ENCODE results near the gene RNF8. TPM values are rescaled to one million over a fixed set of nuclear protein-coding genes. Genes with fewer than 3 reads are reported as not detected.

RNF8 gene
- total RNA-seq, 1 donor from 2014 or later, result 13.2 TPM

DNA sequence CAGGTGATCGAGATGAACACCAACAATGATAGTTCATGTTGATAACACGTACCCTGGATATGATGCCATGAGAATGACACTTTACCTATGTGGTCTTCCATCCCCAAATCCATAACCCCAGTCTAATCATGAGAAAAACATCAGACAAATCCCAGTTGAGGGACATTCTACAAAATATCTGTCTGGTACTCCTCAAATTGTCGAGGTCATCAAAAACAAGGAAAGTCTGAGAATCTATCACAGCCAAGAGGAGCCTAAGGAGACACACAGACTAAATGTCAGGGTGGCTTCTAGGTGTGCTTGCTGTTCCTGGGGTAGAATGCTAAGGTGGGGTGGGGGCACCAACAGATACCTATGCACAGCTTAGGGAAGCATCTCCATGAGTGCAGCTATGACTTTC is 2.8 kb upstream of the RNF8 start:
- intact Hi-C loops (cut with DNase I), result no loop called here
- DNase-seq (ENCODE audit: low spot score), result no peak

DNA sequence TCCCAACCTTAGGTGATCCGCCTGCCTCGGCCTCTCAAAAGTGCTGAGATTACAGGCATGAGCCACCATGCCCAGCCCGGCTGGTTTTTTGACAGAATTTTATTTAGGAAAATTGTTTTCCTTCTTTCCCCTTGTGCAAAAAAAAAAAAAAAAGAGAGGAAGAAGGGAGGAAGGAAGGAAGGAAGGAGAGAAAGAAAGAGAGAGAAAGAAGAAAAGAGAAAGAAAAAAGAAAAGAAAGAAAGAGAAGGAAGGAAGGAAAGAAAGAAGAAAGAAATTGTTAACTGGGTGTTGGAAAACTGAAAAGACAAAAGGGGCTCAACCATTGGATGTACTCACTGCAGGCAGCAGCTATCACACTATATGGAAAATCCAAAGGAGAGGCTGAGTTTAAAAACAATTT is 1.4 kb upstream of the RNF8 start:
- intact Hi-C loops (cut with DNase I), result no loop called here
- no peak for DNase-seq (ENCODE audit: low spot score)

DNA sequence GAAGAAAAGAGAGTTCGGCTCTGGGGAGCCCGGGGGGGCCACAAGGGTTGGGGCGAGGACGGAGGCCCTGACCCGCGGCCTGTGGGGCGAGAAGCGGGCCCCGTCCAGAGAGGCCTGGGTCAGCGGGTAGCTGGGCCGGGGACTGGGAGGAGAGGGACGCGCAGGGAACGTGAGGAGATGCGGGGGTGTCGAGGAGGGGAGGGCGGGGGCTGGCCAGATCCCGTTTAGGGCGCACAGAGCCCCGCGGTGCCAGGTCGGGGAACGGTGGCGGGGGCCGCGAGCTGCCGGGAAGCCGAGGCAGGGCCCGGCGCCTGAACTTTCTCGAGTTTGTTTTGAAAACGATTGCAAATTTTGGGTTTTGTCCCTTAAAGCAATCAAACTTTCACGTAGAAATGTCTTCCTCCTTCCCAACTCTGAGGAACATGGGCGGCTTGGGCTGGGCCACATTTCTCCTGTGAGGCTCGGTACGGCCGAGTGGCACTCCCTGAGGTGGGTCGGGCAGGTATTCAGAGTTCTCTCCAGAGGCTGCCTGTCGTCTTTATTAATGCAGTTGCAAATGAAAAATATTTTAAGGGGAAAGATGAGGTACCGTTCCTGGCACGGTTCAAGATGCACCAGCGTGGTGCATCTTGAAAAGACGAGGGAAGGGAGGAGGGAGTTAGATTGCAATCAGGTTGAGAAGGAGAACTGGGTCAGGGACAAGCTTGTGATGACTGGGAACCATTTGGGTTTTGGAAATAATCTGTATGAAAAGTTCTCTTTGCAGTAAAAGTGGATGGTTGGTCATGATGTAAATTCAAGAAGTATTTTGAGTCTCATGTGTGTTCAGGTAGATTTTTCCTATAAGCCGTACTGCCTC is 972 bp downstream of the RNF8 start:
- DNase-seq (ENCODE audit: low spot score), result no peak
- intact Hi-C loops (cut with DNase I), result no loop called here

DNA sequence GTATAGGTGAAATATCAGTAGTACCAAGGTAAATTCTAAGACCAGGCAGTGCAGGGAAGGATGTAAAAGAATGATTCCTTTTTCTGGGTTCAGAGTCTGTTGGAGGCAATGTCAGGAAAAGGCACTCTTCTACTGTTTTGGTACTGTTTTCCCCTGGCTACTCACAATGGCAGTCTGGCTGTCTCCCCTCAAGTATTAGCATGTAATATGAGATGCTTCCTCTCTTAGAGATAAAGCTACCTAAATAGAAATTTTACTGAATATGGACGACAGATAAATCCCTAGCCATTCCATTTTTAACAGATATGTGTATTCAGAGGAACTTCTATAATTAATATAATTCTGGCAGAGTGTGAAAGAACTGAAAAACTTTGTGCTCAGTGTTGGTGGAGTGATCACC is 3.5 kb downstream of the RNF8 start:
- DNase-seq (ENCODE audit: low spot score), result no peak
- intact Hi-C loops (cut with DNase I), result no loop called here

DNA sequence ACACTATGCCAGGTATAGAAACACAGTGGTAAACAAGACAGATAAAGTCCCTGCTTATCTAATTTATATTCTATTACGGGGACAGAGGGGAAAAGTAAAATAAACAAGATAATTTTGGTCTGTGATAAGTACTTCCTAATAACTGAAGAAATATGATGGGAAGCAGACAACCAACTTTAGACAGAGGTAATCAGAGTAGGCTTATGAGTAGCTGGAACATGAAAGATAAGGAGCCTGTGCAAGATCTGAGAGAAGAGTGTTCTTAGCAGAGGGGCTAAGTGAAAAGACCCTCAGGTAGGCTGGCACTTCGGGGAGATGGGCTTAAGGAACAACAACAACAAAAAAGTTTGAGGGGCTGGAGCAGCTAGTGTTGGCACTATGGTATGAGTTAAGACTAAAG is 4.1 kb downstream of the RNF8 start:
- intact Hi-C loops (cut with DNase I), result no loop called here
- DNase-seq (ENCODE audit: low spot score), result no peak

DNA sequence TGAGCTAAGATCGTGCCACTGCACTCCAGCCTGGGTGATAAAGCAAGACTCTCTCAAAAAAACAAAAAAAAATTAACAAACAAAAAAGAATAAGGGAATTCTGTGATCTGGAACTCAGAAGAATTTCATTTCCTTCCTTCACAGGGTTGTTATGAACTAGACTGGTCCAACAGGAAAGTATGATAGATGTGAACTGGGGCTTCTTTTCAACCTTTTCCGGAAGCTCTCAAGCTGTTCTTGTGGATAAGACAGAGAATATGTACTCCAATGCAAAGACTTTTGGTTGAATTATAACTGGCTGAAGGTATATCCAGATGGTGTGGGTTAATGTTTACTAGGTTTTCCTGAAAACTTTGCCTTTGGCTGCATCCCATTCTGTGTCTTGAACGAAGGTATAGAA is 5.3 kb downstream of the RNF8 start:
- intact Hi-C loops (cut with DNase I), result no loop called here
- DNase-seq (ENCODE audit: low spot score), result no peak

DNA sequence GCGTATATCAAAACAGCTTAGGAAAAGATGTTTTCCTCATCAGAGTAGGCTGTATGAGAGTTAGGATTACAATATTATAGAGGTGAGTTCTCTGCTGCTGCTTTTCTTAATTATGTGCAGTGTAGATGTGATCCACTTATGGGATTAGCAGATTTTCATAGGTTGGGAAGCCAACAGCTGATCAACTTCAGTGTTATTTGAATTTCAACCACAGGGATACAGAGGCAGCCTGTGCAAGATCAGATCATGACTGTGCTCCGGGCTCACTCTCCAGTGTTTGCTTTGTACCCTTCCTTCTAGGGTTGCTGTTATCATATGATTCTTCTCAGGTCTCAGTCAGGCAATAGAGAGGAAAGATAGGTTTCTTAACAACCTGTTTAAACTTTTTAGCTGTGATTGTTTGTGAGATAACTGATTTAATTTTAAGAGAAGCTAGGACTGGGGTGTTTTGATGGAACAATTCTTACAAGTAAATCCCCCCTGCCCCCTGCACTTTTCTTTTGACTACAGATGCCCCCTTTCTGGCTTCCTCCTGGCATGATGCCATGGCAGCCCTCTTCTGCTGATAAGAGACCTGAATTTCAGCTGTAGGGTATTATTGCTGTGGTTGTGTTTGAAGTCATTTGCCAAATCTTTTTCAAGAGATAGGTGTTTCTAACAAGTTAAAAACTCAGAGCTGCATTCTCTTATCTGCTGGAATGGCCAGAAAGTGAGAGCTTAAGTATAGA is 8.5 kb downstream of the RNF8 start:
- intact Hi-C loops (cut with DNase I), result loop anchor here (10.0 kb wide), 1 partner anchor 333 kb away; the partner anchor contains the start of gene MDGA1
- DNase-seq (ENCODE audit: low spot score), result no peak

DNA sequence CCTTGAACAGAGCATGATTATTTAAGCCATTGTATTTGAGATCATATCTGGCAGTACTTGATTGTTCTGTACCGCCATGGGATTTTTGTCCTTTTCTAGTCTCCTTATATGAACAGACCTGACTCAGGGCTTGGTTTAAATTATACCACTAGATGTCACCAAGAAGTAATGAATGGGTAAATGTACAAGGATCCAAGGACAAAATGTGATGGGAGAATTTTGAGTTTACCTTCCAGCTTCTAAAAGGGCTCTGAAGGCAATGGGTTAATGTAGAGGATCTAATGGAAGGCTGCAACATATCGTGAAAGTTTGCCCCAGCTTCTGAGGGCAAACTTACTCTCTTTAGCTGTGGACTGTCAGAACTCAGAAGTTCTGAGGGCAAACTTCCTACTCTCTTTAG is 12.0 kb downstream of the RNF8 start:
- DNase-seq (ENCODE audit: low spot score), result no peak
- intact Hi-C loops (cut with DNase I), result loop anchor here (5.0 to 10.0 kb wide), 2 partner anchors 202 to 329 kb away; partner anchors contain the start of gene MDGA1

DNA sequence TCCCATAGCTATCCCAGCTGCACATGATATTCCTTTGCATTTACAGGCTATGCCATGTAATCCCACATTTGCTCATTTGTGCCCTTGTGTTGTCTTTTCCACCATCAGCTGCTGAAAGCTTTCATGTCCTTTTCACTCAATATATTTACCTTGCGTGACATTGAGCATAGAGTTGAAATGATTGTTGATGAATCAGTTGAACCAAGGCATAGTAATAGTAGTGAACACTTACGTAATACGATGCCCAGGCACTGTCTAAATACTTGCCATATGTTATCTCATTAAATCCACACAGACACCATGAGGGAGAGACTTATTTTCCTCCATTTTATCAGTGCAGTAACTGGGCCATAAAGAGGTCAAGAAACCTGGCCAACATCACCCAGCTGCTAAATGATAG is 13.1 kb downstream of the RNF8 start:
- DNase-seq (ENCODE audit: low spot score), result no peak
- intact Hi-C loops (cut with DNase I), result loop anchor here (5.0 to 10.0 kb wide), 2 partner anchors 200 to 328 kb away; partner anchors contain the start of gene MDGA1

DNA sequence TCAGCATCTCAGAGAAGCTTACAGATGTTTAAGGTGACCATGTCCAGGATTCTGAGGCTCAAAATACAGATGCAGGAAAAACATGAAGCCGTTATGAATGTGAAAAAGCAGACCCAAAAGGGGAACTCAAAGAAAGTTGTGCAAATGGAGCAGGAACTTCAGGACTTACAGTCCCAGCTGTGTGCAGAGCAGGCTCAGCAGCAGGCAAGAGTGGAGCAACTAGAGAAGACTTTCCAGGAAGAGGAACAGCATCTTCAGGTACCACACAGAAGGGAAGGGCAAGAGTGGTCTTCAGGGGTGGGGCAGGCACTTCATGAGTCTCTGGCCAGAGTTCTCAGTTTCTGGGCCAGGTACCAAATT is 15.2 kb downstream of the RNF8 start:
- intact Hi-C loops (cut with DNase I), result loop anchor here (5.0 to 10.0 kb wide), 2 partner anchors 198 to 326 kb away; partner anchors contain the start of gene MDGA1
- DNase-seq (ENCODE audit: low spot score), result no peak

DNA sequence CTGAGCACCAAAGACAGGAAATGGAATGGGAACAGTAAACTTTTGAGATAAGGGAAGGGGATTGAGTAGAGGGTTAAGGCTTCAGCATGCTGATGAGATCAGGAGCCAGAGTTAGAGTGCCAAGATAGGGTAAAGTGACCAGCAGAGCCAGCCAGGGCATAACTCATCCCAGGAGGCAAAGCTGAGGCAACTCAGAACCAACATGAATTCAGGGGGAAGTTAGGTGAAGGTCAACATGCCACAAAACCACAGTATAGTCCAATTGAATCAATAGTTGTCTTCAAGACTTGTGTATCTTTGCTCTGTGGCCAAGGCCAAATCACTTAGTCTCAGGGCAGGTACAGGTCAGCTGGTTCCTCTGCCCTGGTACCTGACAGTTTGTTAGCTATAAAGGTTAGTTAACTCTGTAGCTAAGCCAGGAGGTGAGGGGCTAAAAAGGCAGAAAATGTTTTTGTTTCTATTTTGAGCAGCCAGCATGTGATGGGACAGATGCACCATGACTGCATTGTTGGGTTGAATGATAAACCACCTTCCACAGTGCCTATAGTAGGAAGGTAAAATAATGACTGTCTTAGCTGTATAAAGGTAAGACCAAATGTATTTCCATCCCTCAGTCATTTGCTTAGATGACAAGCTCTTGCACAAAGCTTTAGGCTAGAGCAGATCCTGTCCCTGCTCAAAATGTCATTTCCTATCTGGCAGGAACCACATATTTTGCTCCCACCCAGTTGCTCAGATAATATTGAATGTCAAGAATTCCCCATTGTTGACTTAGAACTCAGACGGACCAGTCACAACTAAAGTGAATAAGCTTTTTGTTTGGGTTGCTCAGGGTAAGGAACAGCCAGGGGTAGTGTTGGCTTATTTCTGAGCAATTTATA is 15.8 kb downstream of the RNF8 start:
- intact Hi-C loops (cut with DNase I), result loop anchor here (5.0 to 10.0 kb wide), 2 partner anchors 198 to 325 kb away; partner anchors contain the start of gene MDGA1
- DNase-seq (ENCODE audit: low spot score), result no peak

DNA sequence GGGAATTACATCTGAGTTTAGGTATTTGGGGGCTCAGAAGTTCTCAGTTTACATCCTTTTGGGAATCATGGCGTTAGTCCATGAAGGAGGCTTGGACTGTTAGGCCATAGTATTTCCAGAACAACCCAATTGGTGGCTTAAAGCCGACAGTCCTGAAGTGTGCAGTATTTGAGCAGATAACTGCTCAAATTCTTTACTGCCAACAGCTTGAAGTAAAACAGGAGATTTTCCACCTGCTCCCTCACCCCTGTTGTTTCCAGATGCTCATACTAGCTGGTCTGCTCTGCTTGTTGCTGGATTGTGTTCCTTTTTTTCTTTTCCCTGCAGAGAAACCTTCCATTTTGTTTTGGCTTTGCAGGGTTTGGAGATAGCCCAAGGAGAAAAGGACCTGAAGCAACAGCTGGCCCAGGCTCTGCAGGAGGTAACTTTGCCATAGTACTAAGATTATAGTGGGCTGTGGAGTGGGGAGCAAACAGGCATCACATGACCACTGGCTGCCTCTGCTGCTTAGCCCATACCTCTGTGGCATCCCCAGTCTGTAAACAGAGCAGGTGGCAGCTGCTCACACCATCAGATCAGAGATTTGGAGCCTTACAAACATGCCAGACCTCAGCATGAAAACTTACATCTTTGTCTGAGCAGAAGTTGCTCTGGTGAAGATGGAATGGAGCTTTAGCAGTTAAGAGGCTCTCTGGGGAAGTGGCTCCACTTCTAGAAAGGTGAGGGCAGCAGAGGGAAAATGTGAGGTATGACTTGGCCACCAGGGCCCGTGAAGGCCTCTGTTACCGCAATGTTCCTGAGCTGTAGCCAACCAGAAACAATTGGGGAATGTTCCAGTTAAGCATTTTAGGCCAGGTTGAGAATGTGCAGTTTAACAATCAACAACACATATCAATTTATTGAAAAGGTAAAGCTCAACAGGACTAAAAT is 17.6 kb downstream of the RNF8 start:
- no peak for DNase-seq (ENCODE audit: low spot score)
- intact Hi-C loops (cut with DNase I), result no loop called here

DNA sequence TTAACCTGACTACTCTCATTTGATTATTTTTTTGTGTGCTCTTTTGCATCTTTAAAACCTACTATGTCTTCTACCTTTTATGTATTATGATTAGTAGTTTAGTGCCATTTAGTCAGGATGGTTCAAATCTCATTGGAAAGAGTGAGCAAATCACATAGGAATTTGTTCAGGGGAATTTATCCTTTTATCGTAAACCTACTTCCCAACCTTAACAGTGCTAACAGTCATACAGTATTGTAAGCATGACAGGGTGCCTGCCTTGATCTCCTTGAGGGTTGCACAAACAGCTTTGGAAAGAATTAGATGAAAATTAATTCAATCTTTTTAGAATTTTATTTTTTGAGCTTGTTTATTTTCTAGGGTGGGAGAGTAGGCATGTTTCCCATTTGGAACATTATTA is 18.3 kb downstream of the RNF8 start:
- intact Hi-C loops (cut with DNase I), result no loop called here
- DNase-seq (ENCODE audit: low spot score), result no peak

DNA sequence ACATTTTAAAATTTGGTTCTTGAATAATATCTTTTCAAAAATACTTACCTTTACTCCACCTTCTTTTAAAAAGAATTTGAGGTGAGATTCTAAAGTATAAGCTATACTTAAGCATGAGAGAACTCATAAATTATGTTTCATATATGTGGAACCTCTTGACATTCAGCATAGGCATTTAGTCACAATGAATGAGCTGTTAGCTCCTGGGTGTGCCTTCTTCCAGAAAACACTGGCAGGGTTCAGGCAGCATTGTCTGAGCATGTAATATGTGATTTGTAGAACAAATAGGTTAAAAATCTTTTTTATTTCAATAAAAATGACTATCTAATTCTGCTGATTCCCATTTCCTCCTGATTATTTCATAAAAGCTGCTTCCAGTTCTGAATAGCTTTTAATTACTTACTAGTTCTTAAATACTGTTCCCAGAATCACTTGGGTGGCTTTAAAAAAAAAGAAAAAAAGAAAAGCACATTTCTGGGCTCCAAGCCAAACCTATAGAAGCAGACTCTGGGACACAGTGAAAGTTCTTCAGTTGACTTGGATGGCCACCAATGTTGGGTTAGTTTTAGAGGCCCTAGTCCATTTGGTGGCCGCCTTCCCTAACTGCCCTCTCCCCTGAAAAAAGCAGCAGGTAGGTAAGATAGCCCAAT is 20.2 kb downstream of the RNF8 start:
- intact Hi-C loops (cut with DNase I), result no loop called here
- DNase-seq (ENCODE audit: low spot score), result no peak

DNA sequence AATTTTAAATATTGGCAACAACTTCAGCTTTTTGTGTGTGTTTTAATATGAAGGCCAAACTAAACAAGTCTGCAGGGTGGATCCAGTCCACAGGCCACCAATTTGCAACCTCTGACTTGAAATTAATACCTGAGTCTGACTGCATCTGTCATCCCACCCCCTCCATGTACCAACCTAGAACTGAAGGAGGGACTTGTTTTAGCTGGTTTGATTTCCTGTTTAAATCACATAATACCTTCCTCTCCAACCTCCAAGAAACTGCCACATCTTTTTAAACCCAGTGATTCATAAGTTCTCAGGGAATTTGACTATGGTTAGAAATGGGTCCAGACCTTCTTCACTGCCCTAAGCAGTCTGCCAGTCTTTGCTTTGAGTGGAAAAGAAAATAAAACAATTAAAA is 21.6 kb downstream of the RNF8 start:
- no peak for DNase-seq (ENCODE audit: low spot score)
- intact Hi-C loops (cut with DNase I), result no loop called here

DNA sequence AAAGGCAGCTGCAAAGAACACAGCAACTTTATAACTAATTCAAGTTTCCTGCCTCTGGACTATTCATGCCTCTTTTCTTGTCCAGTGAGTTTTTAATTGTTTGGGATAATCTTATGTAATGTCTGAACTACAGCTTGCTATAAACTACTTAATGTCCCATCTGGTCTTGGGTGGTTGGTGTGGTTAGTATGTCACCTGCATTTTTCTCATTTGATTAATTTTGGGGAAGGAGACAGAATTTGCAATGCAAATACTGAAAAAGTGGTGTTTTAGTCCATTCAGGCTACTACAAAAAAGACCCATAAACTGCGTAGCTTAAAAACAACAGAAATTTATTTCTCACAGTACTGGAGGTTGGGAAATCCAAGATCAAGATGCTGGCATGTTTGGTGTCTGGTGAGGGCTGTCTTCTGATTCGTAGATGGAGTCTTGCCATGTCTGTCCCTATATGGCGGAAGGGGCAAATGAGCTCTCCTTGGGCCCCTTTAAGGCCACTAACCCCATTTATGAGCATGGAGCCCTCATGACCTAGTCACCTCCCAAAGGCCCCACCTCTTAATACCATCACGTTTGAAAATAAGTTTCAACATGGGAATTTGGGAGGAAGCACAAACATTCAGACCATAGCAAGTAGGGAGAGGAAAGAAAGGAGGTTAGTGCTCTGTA is 22.4 kb downstream of the RNF8 start:
- intact Hi-C loops (cut with DNase I), result no loop called here
- no peak for DNase-seq (ENCODE audit: low spot score)

DNA sequence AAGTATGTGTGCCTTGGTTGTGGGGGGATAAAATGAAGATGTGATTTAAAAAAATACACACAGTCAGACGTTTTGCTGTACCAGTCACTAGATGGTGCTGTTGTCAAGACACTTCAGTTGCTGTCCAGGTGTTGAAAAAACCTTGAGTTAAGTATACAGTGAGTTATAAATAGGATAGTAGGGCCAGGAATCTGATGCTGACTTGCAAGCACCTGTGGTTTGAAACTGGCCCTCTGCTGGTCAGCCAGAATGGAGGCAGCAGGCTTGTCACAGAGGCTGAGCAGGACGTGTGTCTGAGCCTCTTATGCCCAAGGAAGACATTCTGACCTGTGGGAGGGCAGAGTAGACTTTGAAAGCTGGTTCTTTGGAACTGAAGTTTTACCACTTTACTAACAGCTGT is 27.8 kb downstream of the RNF8 start:
- no peak for DNase-seq (ENCODE audit: low spot score)
- intact Hi-C loops (cut with DNase I), result loop anchor here (5.0 kb wide), 2 partner anchors 101 to 186 kb away; no protein-coding TSS in a partner anchor
